Heart left ventricle (tissue), 16 donors: ENCODE data around the gene HDAC8. TPM values are rescaled to one million over a fixed set of nuclear protein-coding genes. Genes with fewer than 3 reads are reported as not detected.

Experiments
- ATAC-seq, 4 donors: fragments of 200-7000 bp; cut with Tn5 transposase; one replicate each; pipeline ENCODE4 v1.9.1; 2020 to 2022; ENCODE audit warnings: moderate library complexity in 4 of 4, mild to moderate bottlenecking in 3 of 4, moderate number of reproducible peaks in 1 of 4
- DNase-seq, 5 donors: peaks; one replicate each; pipeline ENCODE4 v3.0.0-alpha.2; 2020
- H3K27ac ChIP-seq, 12 donors: fragments of 200-600 bp; sonication (generic) in 4 of 12; one replicate each; pipeline versions ENCODE4 v1.5.0 to v1.8.0; 2016 to 2022; ENCODE audit warnings: mild to moderate bottlenecking in 2 of 12
- H3K27me3 ChIP-seq, 9 donors: fragments of 200-600 bp; sonication (generic) in 2 of 9; one replicate each; pipeline versions ENCODE4 v1.5.1 to v1.8.0; 2016 to 2022; ENCODE audit warnings: mild to moderate bottlenecking in 3 of 9
- H3K36me3 ChIP-seq, 9 donors: fragments of 200-600 bp; sonication (generic) in 2 of 9; one replicate each; pipeline versions ENCODE4 v1.5.0 to v1.8.0; 2018 to 2022; ENCODE audit warnings: mild to moderate bottlenecking in 2 of 9
- H3K4me1 ChIP-seq, 12 donors: fragments of 200-600 bp; sonication (generic) in 4 of 12; one replicate each; pipeline versions ENCODE4 v1.5.0 to v1.8.0; 2016 to 2022; ENCODE audit warnings: mild to moderate bottlenecking in 3 of 12
- H3K4me3 ChIP-seq, 12 donors: fragments of 200-600 bp; sonication (generic) in 4 of 12; one replicate each; pipeline versions ENCODE4 v1.5.0 to v1.8.0; 2017 to 2022; ENCODE audit warnings: mild to moderate bottlenecking in 9 of 12, moderate library complexity in 4 of 12
- H3K9me3 ChIP-seq, 12 donors: fragments of 200-600 bp; sonication (generic) in 4 of 12; one replicate each; pipeline versions ENCODE4 v1.5.0 to v1.8.0; 2016 to 2022; ENCODE audit warnings: mild to moderate bottlenecking in 1 of 12
- POLR2A ChIP-seq, 2 donors: fragments of 450-650 bp; IDR thresholded peaks; one replicate each; pipeline ENCODE4 v1.6.1; 2017; ENCODE audit warnings: antibody characterized with exemption in 2 of 2, mild to moderate bottlenecking in 2 of 2, moderate library complexity in 2 of 2
- WGBS, 4 donors: extraction: QIAGEN DNeasy Blood & Tissue Kit in 2 of 4; methylation state at CpG; one replicate each; pipeline versions ENCODE4 v1.1.5 to v1.1.7; 2013 to 2018; 5-methylcytosine and 5-hydroxymethylcytosine counted together
- intact Hi-C, 10 donors: fragments of 100-400 bp; cut with DNase I; formaldehyde crosslinking; loops; one replicate each; pipeline versions ENCODE4 v1.11.1 to v1.14.2; 2022
- polyA plus RNA-seq, 2 donors: library from polyadenylated mRNA; stranded (reverse); fragments of 200-250 nt; gene quantifications; one replicate each; pipeline ENCODE4 v1.2.3, GENCODE V29; 2013
- total RNA-seq, 9 donors: library from RNA; depleted of rRNA in 2 of 9; stranded (reverse); fragments of >200 nt in 2 of 9; fragmentation: NEBNext Ultra II Directional in 3 of 9; extraction: Animal tissue kit (Norgen Biotek cat#: 25700) in 3 of 9; gene quantifications; one replicate each; pipeline versions ENCODE4 v1.1.0 to v1.2.4, GENCODE V29; 2016 to 2023
- TF ChIP-seq, protein P1 (sequence below), 12 donors: fragments of 200-600 bp; sonication (generic) in 4 of 12; IDR thresholded peaks; one replicate each; pipeline versions ENCODE4 v1.5.0 to v1.8.0; 2018 to 2022; ENCODE audit warnings: antibody characterized with exemption in 12 of 12, mild to moderate bottlenecking in 5 of 12
- donor health status: ischemic (EF 13 %, LVEDD 7.1; RV severe dilation, severe dysfunction).
- donor health status: healthy with polysubstance abuse.
- donor health status: DM: no; HTN: yes; CAD: no.
- donor health status: DM: no; HTN: no; CAD: no.
- donor health status: ischemic (EF 25% LVEDD 6.9; RV normal size, moderate dysfunction).
- donor health status: ischemic (EF 25% LVEDD 5.7; RV mildly dilated, moderate dysfunction).
- donor health status: healthy.
- donor health status: DM: yes; HTN: yes; CAD: no.
- donor health status: ischemic (EF 35%, LVEDD 5.7; RV mildly dilated, moderate dysfunction).
- donor health status: nonischemic (EF 11% LVEDD 7.7; RV severe dilation, severe dysfunction).
- donor health status: DM: yes; HTN: yes; CAD: no.
- donor health status: PGD.
- donor health status: ischemic (EF 29% LVEDD 5.4; RV normal size, mild dysfunction).
- donor health status: nonischemic (EF 23%, LVEDD 6.1; RV moderate dilation, normal function).

The HDAC8 gene
- total and polyA plus RNA-seq, 11 donors, result 16.1 to 28.1 (median 18.6) TPM

DNA sequence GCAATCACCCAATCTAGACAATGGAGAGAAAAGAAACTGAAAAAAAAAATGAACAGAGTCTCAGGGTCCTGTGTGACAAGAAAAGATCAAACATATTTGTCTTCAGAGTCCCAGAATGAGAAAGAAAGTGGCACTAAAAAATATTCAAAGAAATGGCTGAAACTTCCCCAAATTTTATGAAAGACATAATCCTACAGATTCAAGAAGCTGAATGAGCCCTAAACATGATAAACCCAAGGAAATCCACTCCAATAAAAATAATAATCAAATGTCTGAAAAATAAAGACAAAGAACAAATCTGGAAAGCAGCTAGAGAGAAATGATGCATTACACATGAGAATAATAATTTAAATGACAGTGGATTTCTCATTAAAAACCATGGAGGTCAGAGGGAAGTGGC, 136.6 kb downstream of the HDAC8 start:
- Histone ChIP-seq H3K27ac (no peak overlapping the region), H3K36me3 (peaks cover 0 to 23% (median 5%) of the 10 kb centered on the region in 9 donors), H3K9me3 (peaks cover 0 to 33% (median 5%) of the 10 kb centered on the region in 12 donors), H3K27me3 (peaks cover 0 to 10% (median 0%) of the 10 kb centered on the region in 9 donors), H3K4me3 (no peak overlapping the region), H3K4me1 (no peaks in the 10 kb centered on the region)
- intact Hi-C loops, result no loop called here
- TF ChIP-seq, protein P1, sequence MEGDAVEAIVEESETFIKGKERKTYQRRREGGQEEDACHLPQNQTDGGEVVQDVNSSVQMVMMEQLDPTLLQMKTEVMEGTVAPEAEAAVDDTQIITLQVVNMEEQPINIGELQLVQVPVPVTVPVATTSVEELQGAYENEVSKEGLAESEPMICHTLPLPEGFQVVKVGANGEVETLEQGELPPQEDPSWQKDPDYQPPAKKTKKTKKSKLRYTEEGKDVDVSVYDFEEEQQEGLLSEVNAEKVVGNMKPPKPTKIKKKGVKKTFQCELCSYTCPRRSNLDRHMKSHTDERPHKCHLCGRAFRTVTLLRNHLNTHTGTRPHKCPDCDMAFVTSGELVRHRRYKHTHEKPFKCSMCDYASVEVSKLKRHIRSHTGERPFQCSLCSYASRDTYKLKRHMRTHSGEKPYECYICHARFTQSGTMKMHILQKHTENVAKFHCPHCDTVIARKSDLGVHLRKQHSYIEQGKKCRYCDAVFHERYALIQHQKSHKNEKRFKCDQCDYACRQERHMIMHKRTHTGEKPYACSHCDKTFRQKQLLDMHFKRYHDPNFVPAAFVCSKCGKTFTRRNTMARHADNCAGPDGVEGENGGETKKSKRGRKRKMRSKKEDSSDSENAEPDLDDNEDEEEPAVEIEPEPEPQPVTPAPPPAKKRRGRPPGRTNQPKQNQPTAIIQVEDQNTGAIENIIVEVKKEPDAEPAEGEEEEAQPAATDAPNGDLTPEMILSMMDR (IDR thresholded peaks at IDR 0.05), result no peak
- no peak for TF ChIP-seq POLR2A (IDR thresholded peaks at IDR 0.05)
- DNase-seq (no peak), ATAC-seq (no peak)

DNA sequence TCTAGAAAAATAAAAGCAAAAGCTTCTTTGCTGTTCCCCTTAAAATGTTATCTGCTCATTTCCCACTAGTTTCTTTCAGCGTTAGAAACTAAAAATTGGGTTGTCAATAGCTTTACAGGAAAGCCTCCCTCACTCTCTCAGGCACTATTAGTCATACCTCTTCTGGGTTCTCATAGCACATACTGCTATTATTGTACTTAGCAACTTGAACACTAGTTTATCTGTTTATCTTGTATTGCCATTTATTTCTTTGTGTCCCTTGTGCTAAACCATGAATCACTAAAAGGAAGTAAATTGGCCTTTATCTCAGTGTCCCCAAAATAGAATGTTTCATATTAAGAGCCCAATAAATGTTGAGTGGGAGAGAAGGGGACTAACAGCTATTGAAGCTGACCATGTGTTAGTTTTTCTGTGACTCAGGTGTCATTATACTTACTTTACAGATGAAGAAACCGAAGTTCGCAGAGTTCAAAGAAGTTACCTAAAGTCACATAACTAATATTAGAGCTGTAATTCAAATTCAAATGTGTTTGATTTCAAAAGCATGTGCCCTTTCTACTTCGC, 142.2 kb downstream of the HDAC8 start:
- Histone ChIP-seq H3K4me3 (no peak overlapping the region), H3K27ac (no peak overlapping the region), H3K9me3 (peaks cover 0 to 8% (median under 1%) of the 10 kb centered on the region in 12 donors), H3K4me1 (no peaks in the 10 kb centered on the region), H3K36me3 (peaks cover 0 to 11% (median 0%) of the 10 kb centered on the region in 9 donors), H3K27me3 (peaks cover 0 to 6% (median 0%) of the 10 kb centered on the region in 9 donors)
- 68 to 82% (median 79%) methylated on average over 4 of the region's 4 CpGs for WGBS, 4 donors
- intact Hi-C loops, result no loop called here
- DNase-seq (no peak), ATAC-seq (peak in 3 of 4 donors; percentile 39 to 66 (median 55))
- TF ChIP-seq, protein P1 (IDR thresholded peaks at IDR 0.05), result no peak
- TF ChIP-seq POLR2A (IDR thresholded peaks at IDR 0.05), result no peak

DNA sequence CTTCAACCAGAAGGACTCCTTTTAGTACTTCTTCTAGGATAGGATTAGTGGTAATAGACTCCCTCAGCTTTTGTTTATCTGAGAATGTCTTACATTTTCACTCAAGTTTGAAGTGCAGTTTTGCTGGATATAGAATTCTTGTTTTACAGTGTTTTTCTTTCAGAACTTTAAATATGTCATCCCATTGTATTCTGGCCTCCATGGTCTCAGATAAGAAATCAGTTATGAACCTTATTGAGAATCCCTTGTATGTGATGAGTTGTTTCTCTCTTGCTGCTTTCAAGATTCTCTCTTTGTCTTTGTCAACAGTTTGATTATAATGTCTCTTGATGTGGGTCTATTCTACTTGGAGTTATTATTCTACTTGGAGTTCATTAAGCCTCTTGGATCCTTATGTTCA, 150.8 kb downstream of the HDAC8 start:
- Histone ChIP-seq H3K36me3 (no peaks in the 10 kb centered on the region), H3K9me3 (peaks cover 0 to 43% (median 2%) of the 10 kb centered on the region in 12 donors), H3K4me3 (no peak overlapping the region), H3K27ac (no peak overlapping the region), H3K4me1 (no peaks in the 10 kb centered on the region), H3K27me3 (peaks cover 0 to 4% (median 0%) of the 10 kb centered on the region in 9 donors)
- ATAC-seq, result no peak
- no peak for DNase-seq
- intact Hi-C loops, result no loop called here
- TF ChIP-seq POLR2A (IDR thresholded peaks at IDR 0.05), result no peak
- TF ChIP-seq, protein P1 (IDR thresholded peaks at IDR 0.05), result no peak

DNA sequence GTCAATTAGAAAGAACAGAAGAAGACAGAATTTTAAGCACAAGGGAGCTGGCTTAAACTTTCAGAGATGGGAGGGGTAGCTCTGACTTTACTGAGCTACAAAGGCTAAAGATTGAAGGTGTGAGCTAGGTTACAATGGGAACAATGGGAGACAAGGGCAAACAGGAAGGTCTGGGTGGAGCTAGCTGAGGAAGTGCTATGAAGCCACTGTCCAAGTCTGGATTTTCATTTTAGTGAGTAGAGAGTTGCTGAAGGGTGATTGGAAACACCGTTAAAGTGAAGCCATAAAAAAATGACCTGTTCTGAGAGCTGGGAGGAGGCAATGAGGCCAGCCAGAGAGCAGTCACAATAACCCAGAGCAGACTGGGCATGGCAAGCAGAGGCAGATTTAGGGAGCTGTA, 162.7 kb downstream of the HDAC8 start:
- Histone ChIP-seq H3K4me3 (no peak overlapping the region), H3K36me3 (no peaks in the 10 kb centered on the region), H3K27me3 (peaks cover 0 to 12% (median 0%) of the 10 kb centered on the region in 9 donors), H3K9me3 (no peaks in the 10 kb centered on the region), H3K4me1 (no peaks in the 10 kb centered on the region), H3K27ac (no peak overlapping the region)
- ATAC-seq (peak in 1 of 4 donors; percentile 64), DNase-seq (no peak)
- WGBS, 4 donors, result 41 to 72% (median 64%) methylated on average over 1 of the region's 1 CpG
- intact Hi-C loops, result loop anchor here in 1 of 10 donors (10.0 kb wide), 1 partner anchor 45 kb away; no protein-coding TSS in a partner anchor
- TF ChIP-seq POLR2A (IDR thresholded peaks at IDR 0.05), result no peak
- TF ChIP-seq, protein P1 (IDR thresholded peaks at IDR 0.05), result no peak
